Cardiac muscle cell (in vitro differentiated cells and primary cell): ENCODE data around the gene SH2D1A. TPM values are rescaled to one million over a fixed set of nuclear protein-coding genes. Genes with fewer than 3 reads are reported as not detected.

Source experiments
- DNase-seq, 2 donors: peaks; one replicate each; pipeline versions ENCODE4 v3.0.0 to v3.0.0-alpha.2; 2010 to 2017; ENCODE audit warnings: low read depth in 1 of 2, low spot score in 1 of 2
- H3K27ac ChIP-seq: fragments of 200-600 bp; sonication (generic); 2 replicates; pipeline ENCODE4 v1.5.1; 2016
- H3K27me3 ChIP-seq: fragments of 200-600 bp; sonication (generic); 2 replicates; pipeline ENCODE4 v1.6.0; 2016; ENCODE audit warnings: control low read depth
- H3K36me3 ChIP-seq: fragments of 200-600 bp; sonication (generic); 2 replicates; pipeline ENCODE4 v1.5.1; 2016; ENCODE audit warnings: control low read depth
- H3K4me1 ChIP-seq: fragments of 200-600 bp; sonication (generic); 2 replicates; pipeline ENCODE4 v1.8.1; 2017; ENCODE audit warnings: low read depth, mild to moderate bottlenecking, mixed run types
- H3K4me3 ChIP-seq: fragments of 200-600 bp; sonication (generic); 2 replicates; pipeline ENCODE4 v1.5.1; 2016; ENCODE audit warnings: mild to moderate bottlenecking
- H3K9me3 ChIP-seq: fragments of 200-600 bp; sonication (generic); 2 replicates; pipeline ENCODE4 v1.5.1; 2017; ENCODE audit warnings: low read depth, mild to moderate bottlenecking, control low read depth
- CTCF ChIP-seq: IDR thresholded peaks from 2 replicates; pipeline ENCODE4 v1.5.1; 2012; ENCODE audit warnings: low read depth, mild to moderate bottlenecking, low read length
- polyA plus RNA-seq: library from polyadenylated mRNA; unstranded; fragments of >200 nt; fragmentation: Nextera tagmentation; extraction: Ambion mirVana; gene quantifications from 2 replicates; pipeline ENCODE4 v1.2.1, GENCODE V29; 2016
- total RNA-seq: library from RNA; depleted of rRNA; stranded (reverse); fragments of >200 nt; gene quantifications from 2 replicates; pipeline ENCODE4 v1.2.3, GENCODE V29; 2016

Gene SH2D1A
- total and polyA plus RNA-seq, 2 experiments from 2014 or later: not detected

GRCh38 chrX:124346877-124347241, 496 bp downstream of the SH2D1A start:
- no peak for DNase-seq
- Histone ChIP-seq H3K27ac (no peak overlapping the region), H3K36me3 (no peaks in the 10 kb centered on the region), H3K27me3 (no peaks in the 10 kb centered on the region), H3K9me3 (peaks cover 3% of the 10 kb centered on the region), H3K4me1 (no peaks in the 10 kb centered on the region), H3K4me3 (no peak overlapping the region)
- no peak for TF ChIP-seq CTCF

GRCh38 chrX:124347242-124347641, 879 bp downstream of the SH2D1A start:
- H3K4me1 ChIP-seq: no peaks in the 10 kb centered on the region

GRCh38 chrX:124348182-124348581, 1.8 kb downstream of the SH2D1A start:
- Histone ChIP-seq H3K27me3 (no peaks in the 10 kb centered on the region), H3K9me3 (peaks cover 3% of the 10 kb centered on the region), H3K4me3 (no peak overlapping the region), H3K4me1 (no peaks in the 10 kb centered on the region), H3K27ac (no peak overlapping the region), H3K36me3 (no peaks in the 10 kb centered on the region)
- DNase-seq: no peak
- no peak for TF ChIP-seq CTCF

More at GRCh38 chrX:124347242-124347641, 879 bp downstream of the SH2D1A start:
- TF ChIP-seq CTCF: no peak
- no peaks in the 10 kb centered on the region for H3K36me3 ChIP-seq
- H3K9me3 ChIP-seq: peaks cover 3% of the 10 kb centered on the region
- no peak for DNase-seq
- no peak overlapping the region for H3K4me3 ChIP-seq
- H3K27ac ChIP-seq: no peak overlapping the region
- H3K27me3 ChIP-seq: no peaks in the 10 kb centered on the region

- Histone ChIP-seq H3K36me3 (no peaks in the 10 kb centered on the region), H3K27me3 (no peaks in the 10 kb centered on the region), H3K27ac (no peak overlapping the region), H3K9me3 (peaks cover 3% of the 10 kb centered on the region), H3K4me1 (no peaks in the 10 kb centered on the region), H3K4me3 (no peak overlapping the region)
- DNase-seq: no peak
- no peak for TF ChIP-seq CTCF
Measured at GRCh38 chrX:124348885-124349453, 2.6 kb downstream of the SH2D1A start.

GRCh38 chrX:124354648-124355047, 8.3 kb downstream of the SH2D1A start:
- Histone ChIP-seq H3K9me3 (no peaks in the 10 kb centered on the region), H3K36me3 (no peaks in the 10 kb centered on the region), H3K4me3 (no peak overlapping the region), H3K4me1 (no peaks in the 10 kb centered on the region), H3K27ac (no peak overlapping the region), H3K27me3 (no peaks in the 10 kb centered on the region)
- DNase-seq: no peak
- no peak for TF ChIP-seq CTCF
